ENCODE results near the gene ZBTB6. TPM values are rescaled to one million over a fixed set of nuclear protein-coding genes. Genes with fewer than 3 reads are reported as not detected.
A peak's percentile ranks its signal among the peaks of the same experiment; 100 is the strongest.

ZBTB6 gene
- total RNA-seq, 1 donor: 20.3 TPM

GRCh38 chr9:122866079-122866478 lies 47.0 kb downstream of the ZBTB6 start:
- no peak for TF ChIP-seq CTCF (IDR thresholded peaks at IDR 0.05; ENCODE audit: insufficient read depth, low read depth, low read length)
- H3K4me3 ChIP-seq (ENCODE audit: low read depth, low read length): no peak overlapping the region
- no peak for DNase-seq (ENCODE audit: low read depth)

- no peak for TF ChIP-seq CTCF (IDR thresholded peaks at IDR 0.05; ENCODE audit: insufficient read depth, low read depth, low read length)
- DNase-seq (ENCODE audit: low read depth): no peak
- H3K4me3 ChIP-seq (ENCODE audit: low read depth, low read length): no peak overlapping the region
These were observed 47.8 kb downstream of the ZBTB6 start for GRCh38 chr9:122865300-122865699.

GRCh38 chr9:122863407-122863806 lies 49.7 kb downstream of the ZBTB6 start:
- no peak for TF ChIP-seq CTCF (IDR thresholded peaks at IDR 0.05; ENCODE audit: insufficient read depth, low read depth, low read length)
- no peak overlapping the region for H3K4me3 ChIP-seq (ENCODE audit: low read depth, low read length)
- DNase-seq (ENCODE audit: low read depth): no peak

- H3K4me3 ChIP-seq (ENCODE audit: low read depth, low read length): no peak overlapping the region
- no peak for TF ChIP-seq CTCF (IDR thresholded peaks at IDR 0.05; ENCODE audit: insufficient read depth, low read depth, low read length)
- DNase-seq (ENCODE audit: low read depth): peak; percentile 14
These were observed 52.6 kb downstream of the ZBTB6 start for GRCh38 chr9:122860319-122861142.

Small RNA genes lying within 50 kb of the gene (small RNA-seq; reads per million reads assigned to genes)
- gene RNY1P15: not detected
- 197 reads per million, percentile 98 among the genes with 10 or more reads in this experiment for gene SNORD90

Other genes with a start within 250 kb of the ZBTB6 start
- not detected in 2 replicates for gene OR1L3, start 238.2 kb downstream of the ZBTB6 start, total RNA-seq
- gene OR1L4, start 189.3 kb downstream of the ZBTB6 start, total RNA-seq: not detected in 2 replicates
- gene OR1L6, start 171.0 kb downstream of the ZBTB6 start, total RNA-seq: not detected in 2 replicates
- gene OR5C1, start 124.4 kb downstream of the ZBTB6 start, total RNA-seq: not detected in 2 replicates
- not detected in 2 replicates for gene OR1K1, start 113.2 kb downstream of the ZBTB6 start, total RNA-seq
- 31.6 and 43.6 TPM in 2 replicates for gene PDCL, start 84.7 kb downstream of the ZBTB6 start, total RNA-seq
- 52.8 and 67.8 TPM in 2 replicates for gene RC3H2, start 8.0 kb downstream of the ZBTB6 start, total RNA-seq
- 3.5 and 4.3 TPM in 2 replicates for gene ZBTB26, start 18.2 kb upstream of the ZBTB6 start, total RNA-seq
- gene RABGAP1, start 27.7 kb upstream of the ZBTB6 start, total RNA-seq: 47.4 and 60.9 TPM in 2 replicates
- gene GPR21, start 120.3 kb upstream of the ZBTB6 start, total RNA-seq: 1.9 and 3.0 TPM in 2 replicates